BLaER1 (cell line): ENCODE data around the gene RNASE11.
"Not testable (repeated sequence)": the region's sequence is repeated elsewhere in the genome, so short reads cannot be mapped to it uniquely, and the experiment has no call there.

Experiments used
- H3K27ac ChIP-seq: shearing (Covaris generic); formaldehyde crosslinking; 2 replicates; pipeline ENCODE4 v1.8.1; 2022
- H3K27me3 ChIP-seq: shearing (Covaris generic); formaldehyde crosslinking; 2 replicates; pipeline ENCODE4 v1.8.1; 2022
- H3K36me3 ChIP-seq: shearing (Covaris generic); formaldehyde crosslinking; 2 replicates; pipeline ENCODE4 v1.8.1; 2022
- H3K4me1 ChIP-seq: shearing (Covaris generic); formaldehyde crosslinking; 2 replicates; pipeline ENCODE4 v1.8.1; 2022
- H3K4me2 ChIP-seq: shearing (Covaris generic); formaldehyde crosslinking; 2 replicates; pipeline ENCODE4 v1.8.1; 2022
- H3K4me3 ChIP-seq: shearing (Covaris generic); formaldehyde crosslinking; 2 replicates; pipeline ENCODE4 v1.8.1; 2022
- H3K9ac ChIP-seq: shearing (Covaris generic); formaldehyde crosslinking; 2 replicates; pipeline ENCODE4 v1.8.1; 2022
- H3K9me3 ChIP-seq: shearing (Covaris generic); formaldehyde crosslinking; 2 replicates; pipeline ENCODE4 v1.8.1; 2022
- H4K20me1 ChIP-seq: shearing (Covaris generic); formaldehyde crosslinking; 2 replicates; pipeline ENCODE4 v1.8.1; 2022
- Cebpa-rat ChIP-seq: shearing (Covaris generic); IDR thresholded peaks from 2 replicates; pipeline ENCODE4 v1.8.1; 2022

Gene RNASE11

DNA sequence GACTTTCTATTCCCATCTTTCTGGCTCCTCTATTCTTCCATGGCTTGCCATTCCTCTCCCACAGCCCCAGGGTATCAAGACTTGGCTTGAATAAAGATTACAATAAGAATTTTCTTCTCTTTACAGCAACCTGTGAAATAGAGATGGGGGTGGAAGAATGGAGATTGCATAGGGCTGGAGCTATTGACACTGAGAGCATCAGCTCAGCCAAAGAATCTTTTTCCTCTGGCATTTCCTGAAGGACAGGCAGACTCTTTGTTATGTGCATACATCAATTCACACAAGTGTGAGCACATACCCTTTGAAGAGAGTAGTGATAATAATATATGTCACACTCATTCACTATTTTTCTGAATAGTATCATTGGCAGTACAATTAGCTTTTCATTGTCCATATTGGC is 4.7 kb downstream of the RNASE11 start:
- Histone ChIP-seq H3K4me3 (no peak overlapping the region), H3K4me1 (no peaks in the 10 kb centered on the region), H3K4me2 (no peak overlapping the region), H3K9me3 (no peaks in the 10 kb centered on the region), H4K20me1 (no peaks in the 10 kb centered on the region), H3K27ac (no peak overlapping the region), H3K27me3 (no peaks in the 10 kb centered on the region), H3K9ac (no peak overlapping the region), H3K36me3 (no peaks in the 10 kb centered on the region)
- no peak for TF ChIP-seq Cebpa-rat

- H3K9ac ChIP-seq, result no peak overlapping the region
- H4K20me1 ChIP-seq, result no peaks in the 10 kb centered on the region
- H3K27ac ChIP-seq, result no peak overlapping the region
- no peaks in the 10 kb centered on the region for H3K27me3 ChIP-seq
- TF ChIP-seq Cebpa-rat, result no peak
- H3K9me3 ChIP-seq, result no peaks in the 10 kb centered on the region
- no peak overlapping the region for H3K4me3 ChIP-seq
- H3K36me3 ChIP-seq, result no peaks in the 10 kb centered on the region
- H3K4me1 ChIP-seq, result no peaks in the 10 kb centered on the region
- no peak overlapping the region for H3K4me2 ChIP-seq
Observed at GRCh38 chr14:20580242-20580641, 7.6 kb downstream of the RNASE11 start.

DNA sequence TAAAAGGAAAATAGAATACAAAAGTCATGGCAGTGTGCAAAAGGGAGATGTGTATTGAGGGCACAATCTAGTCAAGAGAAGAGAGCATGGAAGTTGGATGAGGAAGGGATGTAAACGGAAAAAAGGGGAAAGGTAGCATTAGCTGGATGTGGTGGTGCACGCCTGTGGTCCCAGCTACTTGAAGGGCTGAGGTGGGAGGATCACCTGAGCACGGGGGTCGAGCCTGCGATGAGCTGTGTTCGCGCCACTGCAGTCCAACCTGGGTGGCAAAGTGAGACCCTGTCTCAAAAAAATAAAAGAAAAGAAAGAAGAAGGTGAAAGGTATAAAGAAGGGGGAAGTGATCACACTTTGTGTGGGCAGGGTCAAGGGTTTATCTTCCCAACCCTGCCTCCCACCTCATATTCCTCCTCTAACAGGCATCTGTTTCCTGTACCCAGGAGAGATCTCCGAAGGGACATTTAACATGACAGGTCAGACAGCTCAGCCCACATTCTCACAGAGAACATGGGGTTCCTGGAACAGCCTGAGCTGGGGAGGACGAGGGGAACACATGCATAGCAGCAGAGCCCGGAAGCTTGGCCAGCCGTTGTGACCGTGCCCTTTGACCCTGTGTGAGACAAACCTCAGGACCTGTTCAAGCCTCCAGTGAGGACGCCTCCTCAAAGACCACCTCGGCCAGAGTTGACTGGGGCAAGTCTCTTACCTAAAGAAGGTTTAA is 8.9 kb downstream of the RNASE11 start:
- H3K9ac ChIP-seq, result no peak overlapping the region
- H3K9me3 ChIP-seq, result no peaks in the 10 kb centered on the region
- H3K4me3 ChIP-seq, result no peak overlapping the region
- no peak overlapping the region for H3K27ac ChIP-seq
- H4K20me1 ChIP-seq, result no peaks in the 10 kb centered on the region
- H3K4me2 ChIP-seq, result no peak overlapping the region
- H3K36me3 ChIP-seq, result no peaks in the 10 kb centered on the region
- no peaks in the 10 kb centered on the region for H3K27me3 ChIP-seq
- no peaks in the 10 kb centered on the region for H3K4me1 ChIP-seq
- no peak for TF ChIP-seq Cebpa-rat

- Histone ChIP-seq H4K20me1 (no peaks in the 10 kb centered on the region), H3K36me3 (no peaks in the 10 kb centered on the region), H3K27ac (no peak overlapping the region), H3K9me3 (no peaks in the 10 kb centered on the region), H3K4me2 (no peak overlapping the region), H3K4me1 (no peaks in the 10 kb centered on the region), H3K4me3 (no peak overlapping the region), H3K27me3 (no peaks in the 10 kb centered on the region), H3K9ac (no peak overlapping the region)
- no peak for TF ChIP-seq Cebpa-rat
Observed at GRCh38 chr14:20578325-20578724, 9.5 kb downstream of the RNASE11 start.

GRCh38 chr14:20572382-20572990 is 15.3 kb downstream of the RNASE11 start:
- H3K36me3 ChIP-seq, H3K27me3 ChIP-seq, H3K9ac ChIP-seq, H3K4me3 ChIP-seq, H4K20me1 ChIP-seq, H3K4me2 ChIP-seq, H3K4me1 ChIP-seq, H3K27ac ChIP-seq: not testable (repeated sequence)
- peaks cover 20% of the 10 kb centered on the region for H3K9me3 ChIP-seq

DNA sequence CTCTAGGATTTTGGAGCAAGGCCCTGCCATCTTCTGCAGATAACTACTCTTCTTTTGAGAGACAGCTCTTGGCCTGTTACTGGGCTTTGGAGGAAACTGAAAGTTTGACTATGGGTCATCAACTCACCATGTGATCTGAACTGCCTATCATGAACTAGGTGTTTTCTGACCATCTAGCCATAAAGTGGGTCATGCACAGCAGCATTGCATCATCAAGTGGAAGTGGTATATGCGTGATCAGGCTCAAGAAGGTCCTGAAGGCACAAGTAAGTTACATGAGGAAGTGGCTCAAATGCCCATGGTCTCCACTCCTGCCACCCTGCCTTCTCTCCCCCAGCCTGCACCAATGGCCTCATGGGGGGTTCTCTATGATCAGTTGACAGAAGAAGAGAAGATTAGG is 17.1 kb downstream of the RNASE11 start:
- H3K4me1 ChIP-seq, H4K20me1 ChIP-seq, H3K36me3 ChIP-seq, H3K27me3 ChIP-seq, H3K9ac ChIP-seq, H3K4me3 ChIP-seq, H3K4me2 ChIP-seq, H3K27ac ChIP-seq: not testable (repeated sequence)
- peaks cover 20% of the 10 kb centered on the region for H3K9me3 ChIP-seq

- H3K36me3 ChIP-seq, H3K4me1 ChIP-seq, H3K4me2 ChIP-seq, H3K9ac ChIP-seq, H4K20me1 ChIP-seq, H3K27ac ChIP-seq, H3K4me3 ChIP-seq, H3K27me3 ChIP-seq: not testable (repeated sequence)
- peaks cover 20% of the 10 kb centered on the region for H3K9me3 ChIP-seq
Observed at GRCh38 chr14:20569865-20570264, 17.9 kb downstream of the RNASE11 start.

GRCh38 chr14:20569066-20569465 is 18.7 kb downstream of the RNASE11 start:
- Histone ChIP-seq H3K4me2 (no peak overlapping the region), H4K20me1 (no peaks in the 10 kb centered on the region), H3K9ac (no peak overlapping the region), H3K36me3 (no peaks in the 10 kb centered on the region), H3K4me1 (no peaks in the 10 kb centered on the region), H3K9me3 (peaks cover 20% of the 10 kb centered on the region), H3K27ac (no peak overlapping the region), H3K27me3 (no peaks in the 10 kb centered on the region), H3K4me3 (no peak overlapping the region)
- no peak for TF ChIP-seq Cebpa-rat

GRCh38 chr14:20568393-20568792 is 19.4 kb downstream of the RNASE11 start:
- no peak for TF ChIP-seq Cebpa-rat

DNA sequence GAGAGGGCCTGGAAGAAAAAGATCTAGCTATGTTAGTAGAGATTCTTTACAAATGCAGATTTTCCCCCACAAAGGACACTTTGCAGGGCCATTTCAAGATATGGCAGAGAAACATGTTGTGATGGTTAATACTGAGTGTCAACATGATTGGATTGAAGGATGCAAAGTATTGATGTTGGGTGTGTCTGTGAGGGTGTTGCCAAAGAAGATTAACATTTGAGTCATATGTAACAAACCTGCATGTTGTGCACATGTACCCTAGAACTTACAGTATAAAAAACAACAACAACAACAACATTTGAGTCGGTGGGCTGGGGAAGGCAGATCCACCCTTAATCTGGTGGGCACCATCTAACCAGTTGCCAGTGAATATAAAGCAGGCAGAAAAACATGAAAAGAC is 20.6 kb downstream of the RNASE11 start:
- H3K27ac ChIP-seq, H3K9ac ChIP-seq, H3K27me3 ChIP-seq: not testable (repeated sequence)

More at GRCh38 chr14:20568393-20568792, 19.4 kb downstream of the RNASE11 start:
- no peaks in the 10 kb centered on the region for H4K20me1 ChIP-seq
- no peak overlapping the region for H3K4me2 ChIP-seq
- no peaks in the 10 kb centered on the region for H3K36me3 ChIP-seq
- H3K27me3 ChIP-seq, result no peaks in the 10 kb centered on the region
- no peaks in the 10 kb centered on the region for H3K4me1 ChIP-seq
- no peak overlapping the region for H3K4me3 ChIP-seq
- no peak overlapping the region for H3K9ac ChIP-seq
- H3K9me3 ChIP-seq, result peaks cover 20% of the 10 kb centered on the region
- no peak overlapping the region for H3K27ac ChIP-seq

More for the DNA sequence above, 20.6 kb downstream of the RNASE11 start:
- H3K9me3 ChIP-seq, result peaks cover 20% of the 10 kb centered on the region
- H3K4me3 ChIP-seq, H3K36me3 ChIP-seq, H3K4me2 ChIP-seq, H4K20me1 ChIP-seq, H3K4me1 ChIP-seq: not testable (repeated sequence)
